ENCODE results near the gene TJP1. TPM values are rescaled to one million over a fixed set of nuclear protein-coding genes. Genes with fewer than 3 reads are reported as not detected.

TJP1 gene
- total RNA-seq, 1 experiment from 2014 or later: 181 TPM

DNA sequence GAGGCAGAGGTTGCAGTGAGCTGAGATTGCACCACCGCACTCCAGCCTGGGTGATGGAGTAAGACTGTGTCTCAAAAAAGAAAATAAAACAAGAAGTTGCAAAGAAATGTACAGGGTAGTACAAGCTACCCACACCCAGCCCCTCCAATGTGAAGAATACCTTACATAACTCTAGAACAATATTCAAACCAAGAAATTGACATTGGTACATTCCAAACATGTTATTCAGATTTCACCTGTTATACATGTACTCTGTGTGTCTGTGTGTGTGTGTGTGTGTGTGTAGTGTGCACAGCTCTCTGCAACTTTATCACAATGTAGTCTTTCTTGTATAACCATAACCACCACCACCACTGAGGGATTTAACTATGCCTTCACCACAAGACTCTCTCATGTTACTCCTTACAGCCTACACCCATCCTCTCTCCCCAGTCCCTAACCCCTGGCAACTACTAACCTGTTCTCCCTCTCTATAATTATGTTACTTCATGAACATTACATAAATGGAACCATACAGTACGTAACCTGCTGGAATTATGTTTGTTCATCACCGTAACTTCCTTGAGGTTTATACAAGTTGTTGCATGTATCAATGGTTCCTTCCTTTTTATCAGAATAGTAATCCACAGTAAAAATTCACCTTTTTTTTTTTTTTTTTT, 16.2 kb upstream of the TJP1 start:
- Mint-ChIP-seq H3K27ac (ENCODE audit: unreplicated experiment) (no peak overlapping the region), H3K4me3 (ENCODE audit: unreplicated experiment) (no peak overlapping the region), H3K9me3 (ENCODE audit: unreplicated experiment) (no peaks in the 10 kb centered on the region), H3K4me1 (ENCODE audit: low read depth, unreplicated experiment) (peaks cover 20% of the 10 kb centered on the region), H3K36me3 (ENCODE audit: insufficient read depth, unreplicated experiment) (no peaks in the 10 kb centered on the region), H3K27me3 (ENCODE audit: insufficient read depth, unreplicated experiment) (no peaks in the 10 kb centered on the region)
- Histone ChIP-seq H3K36me3 (ENCODE audit: control insufficient read depth, insufficient read depth, low read length) (no peaks in the 10 kb centered on the region), H3K27me3 (replicated peaks; ENCODE audit: control insufficient read depth, insufficient read depth, low read length) (no peaks in the 10 kb centered on the region), H3K9me3 (no peaks in the 10 kb centered on the region), H3K4me1 (peaks cover 7% of the 10 kb centered on the region; the same call in 1 of the 2 replicates), H3K4me3 (ENCODE audit: low read depth, low read length) (no peak overlapping the region)
- TF ChIP-seq CTCF (IDR thresholded peaks at IDR 0.05; ENCODE audit: insufficient read depth in 1 of 2, low read depth in 1 of 2, low read length in 1 of 2, severe bottlenecking in 1 of 2, unreplicated experiment in 1 of 2): no peak
- CTCF ChIA-PET: interaction anchor here (1.3 kb wide), 1 partner anchor 87 kb away, joined by 4 read pairs; no protein-coding TSS in a partner anchor
- intact Hi-C loops (cut with micrococcal nuclease; ENCODE audit: unreplicated experiment): no loop called here
- no peak for DNase-seq
- no TSS peak for BruUV-seq (replicated peaks)
- POLR2A ChIA-PET: no interaction called here

- no peak overlapping the region for H3K4me3 ChIP-seq (ENCODE audit: low read depth, low read length)
- H3K4me1 ChIP-seq: no peaks in the 10 kb centered on the region
- H3K27ac Mint-ChIP-seq (ENCODE audit: unreplicated experiment): no peak overlapping the region
- H3K27me3 Mint-ChIP-seq (ENCODE audit: insufficient read depth, unreplicated experiment): no peaks in the 10 kb centered on the region
- BruUV-seq (replicated peaks): no TSS peak
- no peaks in the 10 kb centered on the region for H3K36me3 Mint-ChIP-seq (ENCODE audit: insufficient read depth, unreplicated experiment)
- H3K4me1 Mint-ChIP-seq (ENCODE audit: low read depth, unreplicated experiment): peaks cover 10% of the 10 kb centered on the region
- no peaks in the 10 kb centered on the region for H3K36me3 ChIP-seq (ENCODE audit: control insufficient read depth, insufficient read depth, low read length)
- intact Hi-C loops (cut with micrococcal nuclease; ENCODE audit: unreplicated experiment): no loop called here
- DNase-seq: no peak
- POLR2A ChIA-PET: interaction anchor here (1.3 kb wide), 1 partner anchor 14 kb away, joined by 4 read pairs; no protein-coding TSS in a partner anchor
- no peaks in the 10 kb centered on the region for H3K9me3 Mint-ChIP-seq (ENCODE audit: unreplicated experiment)
- no peaks in the 10 kb centered on the region for H3K27me3 ChIP-seq (replicated peaks; ENCODE audit: control insufficient read depth, insufficient read depth, low read length)
- H3K9me3 ChIP-seq: no peaks in the 10 kb centered on the region
- CTCF ChIA-PET: interaction anchor here (0.6 to 1.6 kb wide), 2 partner anchors 90 to 204 kb away, joined by 3 to 5 read pairs; no protein-coding TSS in a partner anchor
- no peak overlapping the region for H3K4me3 Mint-ChIP-seq (ENCODE audit: unreplicated experiment)
- no peak for TF ChIP-seq CTCF (IDR thresholded peaks at IDR 0.05; ENCODE audit: insufficient read depth in 1 of 2, low read depth in 1 of 2, low read length in 1 of 2, severe bottlenecking in 1 of 2, unreplicated experiment in 1 of 2)
These were observed 13.0 kb upstream of the TJP1 start for GRCh38 chr15:29835301-29835700.

DNA sequence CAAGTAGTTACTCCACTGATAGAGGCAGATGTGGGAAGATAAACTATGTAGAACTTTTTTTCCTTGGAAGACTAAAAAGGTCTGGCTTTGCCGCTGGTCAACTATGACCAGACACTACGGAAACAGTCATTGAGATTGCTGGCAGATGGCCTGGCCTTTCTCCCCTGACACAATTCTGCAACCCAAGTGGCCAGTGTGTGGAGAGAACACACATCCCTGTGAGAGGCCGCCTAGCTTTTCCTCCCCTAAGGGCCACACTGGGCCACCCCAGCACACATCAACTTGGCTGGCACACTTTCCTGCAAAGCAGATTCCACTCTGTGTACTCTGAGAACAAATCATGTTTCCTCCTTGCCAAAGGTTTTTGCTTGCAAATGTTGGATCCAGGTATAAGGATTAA, 10.4 kb upstream of the TJP1 start:
- BruUV-seq (replicated peaks): no TSS peak
- no peaks in the 10 kb centered on the region for H3K9me3 ChIP-seq
- no peaks in the 10 kb centered on the region for H3K36me3 Mint-ChIP-seq (ENCODE audit: insufficient read depth, unreplicated experiment)
- no peaks in the 10 kb centered on the region for H3K4me1 ChIP-seq
- H3K4me1 Mint-ChIP-seq (ENCODE audit: low read depth, unreplicated experiment): peaks cover 13% of the 10 kb centered on the region
- ChIA-PET POLR2A (no interaction called here), CTCF (interaction anchor here (1.4 kb wide), 1 partner anchor 93 kb away, joined by 4 read pairs; no protein-coding TSS in a partner anchor)
- TF ChIP-seq CTCF (IDR thresholded peaks at IDR 0.05; ENCODE audit: insufficient read depth in 1 of 2, low read depth in 1 of 2, low read length in 1 of 2, severe bottlenecking in 1 of 2, unreplicated experiment in 1 of 2): no peak
- H3K27me3 ChIP-seq (replicated peaks; ENCODE audit: control insufficient read depth, insufficient read depth, low read length): no peaks in the 10 kb centered on the region
- H3K36me3 ChIP-seq (ENCODE audit: control insufficient read depth, insufficient read depth, low read length): no peaks in the 10 kb centered on the region
- no peak overlapping the region for H3K4me3 Mint-ChIP-seq (ENCODE audit: unreplicated experiment)
- H3K4me3 ChIP-seq (ENCODE audit: low read depth, low read length): no peak overlapping the region
- no peaks in the 10 kb centered on the region for H3K9me3 Mint-ChIP-seq (ENCODE audit: unreplicated experiment)
- DNase-seq: no peak
- intact Hi-C loops (cut with micrococcal nuclease; ENCODE audit: unreplicated experiment): no loop called here
- no peaks in the 10 kb centered on the region for H3K27me3 Mint-ChIP-seq (ENCODE audit: insufficient read depth, unreplicated experiment)
- H3K27ac Mint-ChIP-seq (ENCODE audit: unreplicated experiment): no peak overlapping the region
